Measurements from ENCODE around the gene MEGF11.

GRCh38 chr15:65869954-65870871, 383.3 kb downstream of the MEGF11 start:
- peak in 1 of 4 donors; percentile 57 for TF ChIP-seq POLR2A (IDR thresholded peaks at IDR 0.05)
- TF ChIP-seq, protein P1, sequence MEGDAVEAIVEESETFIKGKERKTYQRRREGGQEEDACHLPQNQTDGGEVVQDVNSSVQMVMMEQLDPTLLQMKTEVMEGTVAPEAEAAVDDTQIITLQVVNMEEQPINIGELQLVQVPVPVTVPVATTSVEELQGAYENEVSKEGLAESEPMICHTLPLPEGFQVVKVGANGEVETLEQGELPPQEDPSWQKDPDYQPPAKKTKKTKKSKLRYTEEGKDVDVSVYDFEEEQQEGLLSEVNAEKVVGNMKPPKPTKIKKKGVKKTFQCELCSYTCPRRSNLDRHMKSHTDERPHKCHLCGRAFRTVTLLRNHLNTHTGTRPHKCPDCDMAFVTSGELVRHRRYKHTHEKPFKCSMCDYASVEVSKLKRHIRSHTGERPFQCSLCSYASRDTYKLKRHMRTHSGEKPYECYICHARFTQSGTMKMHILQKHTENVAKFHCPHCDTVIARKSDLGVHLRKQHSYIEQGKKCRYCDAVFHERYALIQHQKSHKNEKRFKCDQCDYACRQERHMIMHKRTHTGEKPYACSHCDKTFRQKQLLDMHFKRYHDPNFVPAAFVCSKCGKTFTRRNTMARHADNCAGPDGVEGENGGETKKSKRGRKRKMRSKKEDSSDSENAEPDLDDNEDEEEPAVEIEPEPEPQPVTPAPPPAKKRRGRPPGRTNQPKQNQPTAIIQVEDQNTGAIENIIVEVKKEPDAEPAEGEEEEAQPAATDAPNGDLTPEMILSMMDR (IDR thresholded peaks at IDR 0.05) = no peak
- TF ChIP-seq POLR2AphosphoS5 (IDR thresholded peaks at IDR 0.05) = peak in 2 of 3 donors; percentile 89 to 92
